Measurements from ENCODE around the gene ETFA. TPM values are rescaled to one million over a fixed set of nuclear protein-coding genes. Genes with fewer than 3 reads are reported as not detected.

ETFA gene
- total and polyA plus RNA-seq, 2 of the 8 experiments (the other 6 are each of a cell fraction or from before 2014, with no cell fraction given) = 60.9 to 90.0 TPM

DNA sequence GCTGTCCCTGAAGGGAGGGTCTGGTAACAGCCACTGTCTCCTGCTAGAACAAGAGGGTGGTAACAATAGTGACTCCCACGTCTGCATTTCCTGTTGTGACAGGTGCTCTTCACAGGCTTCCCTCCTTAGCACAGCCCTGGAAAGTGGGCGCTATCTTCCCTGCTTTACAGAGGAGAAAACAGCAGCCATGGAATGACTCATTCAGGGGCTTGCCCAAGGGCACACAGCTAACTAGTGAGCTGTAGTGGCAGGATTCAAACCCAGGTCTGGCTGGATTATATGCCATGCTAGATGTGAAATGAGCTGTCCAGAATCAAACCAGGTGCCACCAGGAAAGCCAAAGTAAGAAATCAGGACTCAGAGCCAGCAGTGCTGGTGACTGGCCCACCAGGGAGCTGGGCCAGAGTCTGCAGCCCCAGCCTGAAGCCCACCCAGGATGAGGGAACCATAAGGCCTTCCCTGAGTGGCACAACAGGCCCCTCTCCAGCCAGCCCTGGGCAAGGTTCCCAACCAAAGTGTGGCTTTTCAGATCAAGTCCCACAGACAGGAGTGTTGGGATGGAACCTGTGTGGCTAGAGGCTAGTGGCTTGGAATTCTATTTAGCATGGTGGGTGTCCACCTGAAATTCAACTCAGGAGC lies 102.4 kb downstream of the ETFA start:
- Histone ChIP-seq H3K4me3 (ENCODE audit: extremely low read depth in 1 of 4, insufficient read depth in 2 of 4, low read depth in 3 of 4, low read length in 4 of 4) (no peak overlapping the region), H3K9ac (replicated peaks in 1 of 4; ENCODE audit: extremely low read depth in 1 of 4, low read depth in 3 of 4, low read length in 3 of 4) (no peak overlapping the region), H3K14ac (ENCODE audit: insufficient read length) (no peak overlapping the region), H3K27me3 (replicated peaks in 1 of 4; ENCODE audit: control insufficient read depth in 3 of 4, extremely low read depth in 1 of 4, insufficient read depth in 3 of 4, low read length in 3 of 4) (no peaks in the 10 kb centered on the region), H2BK12ac (ENCODE audit: low read depth, low read length) (no peak overlapping the region), H3K4ac (replicated peaks; ENCODE audit: insufficient read length, low read depth, low read length) (no peak overlapping the region), H3K4me2 (ENCODE audit: insufficient read depth in 1 of 2, low read depth in 2 of 2, low read length in 2 of 2) (no peak overlapping the region), H3K56ac (replicated peaks; ENCODE audit: insufficient read length, low read depth, low read length) (no peak overlapping the region), H2BK120ac (replicated peaks; ENCODE audit: low read depth, low read length) (no peak overlapping the region), H3K23ac (ENCODE audit: insufficient read length) (no peak overlapping the region), H3K18ac (ENCODE audit: extremely low read depth, low read length) (no peak overlapping the region), H2AK5ac (ENCODE audit: low read depth, low read length) (no peak overlapping the region), H3K9me3 (ENCODE audit: insufficient read depth in 2 of 2, low read depth in 1 of 2, low read length in 1 of 2) (no peaks in the 10 kb centered on the region), H3K23me2 (ENCODE audit: low read depth, low read length) (no peaks in the 10 kb centered on the region), H3K36me3 (ENCODE audit: control insufficient read depth in 2 of 4, insufficient read depth in 4 of 4, low read length in 3 of 4) (peaks cover 0 to 4% (median 0%) of the 10 kb centered on the region in 4 experiments; a peak in 2 of 8 replicates), H3K27ac (ENCODE audit: low read depth, low read length) (no peak overlapping the region), H2AFZ (ENCODE audit: low read length) (no peak overlapping the region), H3K79me1 (ENCODE audit: low read depth, low read length) (no peaks in the 10 kb centered on the region), H2BK5ac (ENCODE audit: low read depth, low read length) (no peak overlapping the region), H3K79me2 (ENCODE audit: control insufficient read depth in 1 of 2, insufficient read depth in 2 of 2, low read length in 2 of 2) (no peaks in the 10 kb centered on the region), H3K4me1 (replicated peaks in 1 of 4; ENCODE audit: control insufficient read depth in 3 of 4, insufficient read depth in 4 of 4, low read length in 3 of 4) (no peaks in the 10 kb centered on the region), H4K8ac (ENCODE audit: extremely low read depth, insufficient read depth, low read length) (no peak overlapping the region), H4K5ac (ENCODE audit: insufficient read length, low read depth, low read length) (no peak overlapping the region), H4K20me1 (replicated peaks in 1 of 2; ENCODE audit: control insufficient read depth in 1 of 2, insufficient read depth in 2 of 2, low read length in 2 of 2) (peaks cover 3% of the 10 kb centered on the region in 2 experiments), H2BK15ac (ENCODE audit: low read length) (no peak overlapping the region), H4K91ac (replicated peaks; ENCODE audit: insufficient read length, low read length) (no peak overlapping the region), H2BK20ac (ENCODE audit: low read length) (no peak overlapping the region)
- CTCF ChIA-PET (ENCODE audit: partially characterized antibody) = interaction anchor here (0.8 kb wide), 1 partner anchor 12 kb away, joined by 3 read pairs; no protein-coding TSS in a partner anchor
- POLR2A ChIA-PET (ENCODE audit: partially characterized antibody) = interaction anchor here (0.8 kb wide), 1 partner anchor 121 kb away, joined by 4 read pairs; no protein-coding TSS in a partner anchor
- 82% methylated on average over 2 of the region's 2 CpGs; no CpG with 5 or more reads in 1 of the 2 experiments for WGBS, 2 experiments (ENCODE audit: extremely low coverage in 1 of 2, insufficient coverage in 1 of 2, insufficient read length in 1 of 2, insufficient replicate concordance in 2 of 2, low coverage in 1 of 2, low lambda C conversion rate in 2 of 2, missing lambda C conversion rate in 1 of 2)
- no peak for TF ChIP-seq JUN (IDR thresholded peaks at IDR 0.05; ENCODE audit: low read depth, low read length)
- no peak for TF ChIP-seq PHF8 (conservative IDR thresholded peaks at IDR 0.05; ENCODE audit: low read depth, low read length)
- TF ChIP-seq TAF7 (optimal IDR thresholded peaks at IDR 0.05; ENCODE audit: borderline replicate concordance, low read depth, low read length) = no peak
- TF ChIP-seq CREB1 (IDR thresholded peaks at IDR 0.05) = no peak
- TF ChIP-seq HDAC2 (IDR thresholded peaks at IDR 0.05; ENCODE audit: borderline replicate concordance in 1 of 2, low read depth in 2 of 2, low read length in 2 of 2) = no peak
- no peak for TF ChIP-seq TAF1 (IDR thresholded peaks at IDR 0.05; ENCODE audit: low read depth, low read length)
- TF ChIP-seq BRCA1 (IDR thresholded peaks at IDR 0.05; ENCODE audit: low read depth, low read length) = no peak
- FAIRE-seq (no peak), DNase-seq (ENCODE audit: low read depth in 1 of 2, low spot score in 2 of 2) (no peak)

Data from H1 (cell line).